C4-2B (cell line): Measurements from ENCODE around the gene PGA3.

Experiments
- ZFX ChIP-seq: fragments of 450-650 bp; IDR thresholded peaks from 2 replicates; pipeline ENCODE4 v1.6.1; 2017
- TF ChIP-seq, protein P1 (sequence below): fragments of 450-650 bp; conservative IDR thresholded peaks from 2 replicates; pipeline ENCODE4 v1.5.1; 2017; ENCODE audit warnings: mild to moderate bottlenecking

GRCh38 chr11:61194169-61194671 is 9.1 kb upstream of the PGA3 start:
- TF ChIP-seq, protein P1, sequence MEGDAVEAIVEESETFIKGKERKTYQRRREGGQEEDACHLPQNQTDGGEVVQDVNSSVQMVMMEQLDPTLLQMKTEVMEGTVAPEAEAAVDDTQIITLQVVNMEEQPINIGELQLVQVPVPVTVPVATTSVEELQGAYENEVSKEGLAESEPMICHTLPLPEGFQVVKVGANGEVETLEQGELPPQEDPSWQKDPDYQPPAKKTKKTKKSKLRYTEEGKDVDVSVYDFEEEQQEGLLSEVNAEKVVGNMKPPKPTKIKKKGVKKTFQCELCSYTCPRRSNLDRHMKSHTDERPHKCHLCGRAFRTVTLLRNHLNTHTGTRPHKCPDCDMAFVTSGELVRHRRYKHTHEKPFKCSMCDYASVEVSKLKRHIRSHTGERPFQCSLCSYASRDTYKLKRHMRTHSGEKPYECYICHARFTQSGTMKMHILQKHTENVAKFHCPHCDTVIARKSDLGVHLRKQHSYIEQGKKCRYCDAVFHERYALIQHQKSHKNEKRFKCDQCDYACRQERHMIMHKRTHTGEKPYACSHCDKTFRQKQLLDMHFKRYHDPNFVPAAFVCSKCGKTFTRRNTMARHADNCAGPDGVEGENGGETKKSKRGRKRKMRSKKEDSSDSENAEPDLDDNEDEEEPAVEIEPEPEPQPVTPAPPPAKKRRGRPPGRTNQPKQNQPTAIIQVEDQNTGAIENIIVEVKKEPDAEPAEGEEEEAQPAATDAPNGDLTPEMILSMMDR: no peak
- TF ChIP-seq ZFX: no peak
